ENCODE data around the gene HAND1.

DNA sequence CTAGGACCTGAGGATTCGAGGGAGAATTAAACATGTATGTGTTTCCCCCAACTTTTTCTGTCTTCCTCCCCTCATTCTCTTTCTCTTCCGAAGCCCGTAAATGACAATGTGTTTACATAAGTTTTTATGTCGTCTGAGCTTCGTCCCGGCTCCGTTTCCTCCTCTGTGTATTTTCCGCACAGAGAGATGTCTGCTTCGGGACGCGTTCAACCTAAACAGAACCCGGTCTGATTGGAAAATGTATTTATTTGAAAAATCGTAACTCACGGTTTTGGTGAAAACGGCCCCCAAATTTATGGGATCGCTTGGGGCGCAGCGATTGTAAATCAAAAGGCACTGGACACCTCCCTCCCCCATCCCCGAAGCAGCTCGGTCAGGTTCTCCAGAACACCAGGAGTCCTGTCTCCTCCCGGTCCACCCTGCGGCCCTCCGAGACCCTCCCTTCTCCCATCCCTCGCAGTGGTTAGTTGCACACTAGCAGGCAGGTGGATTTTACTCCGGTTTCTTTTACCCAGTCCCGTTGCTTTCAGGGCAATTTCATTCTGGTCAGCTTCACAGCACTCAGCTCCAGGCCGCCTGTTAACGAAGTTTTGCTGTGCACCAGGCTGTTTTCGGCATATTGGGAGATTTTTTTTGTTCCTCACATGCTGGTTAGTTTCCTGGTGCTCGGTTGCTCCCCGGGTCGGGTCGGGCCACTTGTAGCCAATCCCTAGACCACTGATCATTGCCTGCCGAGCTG, 5.8 kb upstream of the HAND1 start:
- no peak for TF ChIP-seq GATA2 (IDR thresholded peaks at IDR 0.05; ENCODE audit: low read depth, low read length)
- no peak for TF ChIP-seq GATA3 (IDR thresholded peaks at IDR 0.05; ENCODE audit: low read depth, low read length)

All from SH-SY5Y (cell line).